ENCODE data around the gene CCL26. TPM values are rescaled to one million over a fixed set of nuclear protein-coding genes. Genes with fewer than 3 reads are reported as not detected.
"Not testable (repeated sequence)": the region's sequence is repeated elsewhere in the genome, so short reads cannot be mapped to it uniquely, and the experiment has no call there.

Gene CCL26
- total and polyA plus RNA-seq, 2 of the 4 experiments (the other 2 are of a cell fraction), result not detected

- H3K14ac ChIP-seq (replicated peaks; ENCODE audit: low read depth, low read length); BruUV-seq (replicated peaks); H3K9me3 ChIP-seq (ENCODE audit: control insufficient read depth, insufficient read depth, low read length); H3K9ac ChIP-seq (ENCODE audit: low read depth, low read length); H3K23ac ChIP-seq (ENCODE audit: low read depth, low read length); H3K4me3 ChIP-seq (ENCODE audit: insufficient read depth, low read depth, low read length); H3K18ac ChIP-seq (ENCODE audit: low read depth, low read length); H2AFZ ChIP-seq (replicated peaks; ENCODE audit: low read length, poor library complexity); intact Hi-C loops (cut with micrococcal nuclease); H3K9me1 ChIP-seq (ENCODE audit: insufficient read depth, low read length); dilution Hi-C loops (cut with HindIII; ENCODE audit: low sequenced_read_pairs, unreplicated experiment); H3K4me1 ChIP-seq (ENCODE audit: control insufficient read depth, insufficient read depth, low read length); H3K27ac ChIP-seq (ENCODE audit: insufficient read depth, low read length); H4K5ac ChIP-seq (ENCODE audit: low read depth, low read length); in situ Hi-C loops (cut with MboI; ENCODE audit: low sequenced_read_pairs); POLR2A ChIA-PET (ENCODE audit: unreplicated experiment); H3K4me2 ChIP-seq (ENCODE audit: low read depth, low read length); H4K91ac ChIP-seq (ENCODE audit: insufficient read depth, low read depth, low read length); H2BK20ac ChIP-seq (ENCODE audit: low read depth, low read length); H2BK120ac ChIP-seq (ENCODE audit: low read depth, low read length); H3K36me3 ChIP-seq (ENCODE audit: control insufficient read depth, insufficient read depth, low read length); H2BK5ac ChIP-seq (ENCODE audit: low read depth, low read length, poor library complexity, severe bottlenecking); H3K56ac ChIP-seq (ENCODE audit: extremely low read depth, insufficient read depth, low read length); H3K79me1 ChIP-seq (ENCODE audit: low read depth in 1 of 2, low read length in 2 of 2); H2BK15ac ChIP-seq (ENCODE audit: low read depth, low read length); H4K8ac ChIP-seq (ENCODE audit: low read depth in 2 of 2, low read length in 2 of 2); H4K20me1 ChIP-seq (ENCODE audit: insufficient read depth, low read length); H2AK9ac ChIP-seq (replicated peaks; ENCODE audit: low read depth, low read length, poor library complexity); CTCF ChIA-PET; H2AK5ac ChIP-seq (ENCODE audit: low read depth, low read length); DNase-seq; H3K4ac ChIP-seq (ENCODE audit: low read depth, low read length); ATAC-seq (ENCODE audit: low read depth): not testable (repeated sequence)
- WGBS, 2 experiments (ENCODE audit: extremely low coverage in 2 of 2, insufficient read length in 1 of 2), result no CpG with 5 or more reads among the region's 5 CpGs
- H3K27me3 ChIP-seq (ENCODE audit: control insufficient read depth, insufficient read depth, low read length), result peaks cover 21% of the 10 kb centered on the region
Measured at GRCh38 chr7:75792567-75792966, 20.6 kb upstream of the CCL26 start.
